H1 (cell line): ENCODE measurements around the gene EPB41L4B. TPM values are rescaled to one million over a fixed set of nuclear protein-coding genes. Genes with fewer than 3 reads are reported as not detected.

Source experiments
- CTCF ChIA-PET: fragments of 300-600 bp; sonication (Branson Sonifier 250); formaldehyde crosslinking; loops from one replicate; lab custom pipeline; 2021; ENCODE audit not compliant: partially characterized antibody; lab: Charles Lee
- POLR2A ChIA-PET: fragments of 300-600 bp; sonication (Branson Sonifier 250); formaldehyde crosslinking; loops from one replicate; lab custom pipeline; 2021; ENCODE audit warnings: inconsistent platforms; ENCODE audit not compliant: partially characterized antibody; lab: Charles Lee
- DNase-seq, 2 experiments: peaks; one replicate each; pipeline versions ENCODE4 v3.0.0 to v3.0.0-alpha.2; 2010 to 2022; ENCODE audit warnings: low spot score in 2 of 2, low read depth in 1 of 2, mixed read lengths in 1 of 2
- FAIRE-seq: peaks from 2 replicates; lab custom pipeline; 2011; peaks lifted over from hg19 to GRCh38; lab: Jason Lieb, UNC
- H2AFZ ChIP-seq: 2 replicates; pipeline ENCODE4 v1.8.1; 2012; ENCODE audit warnings: low read length, inconsistent platforms
- H2AK5ac ChIP-seq: 2 replicates; pipeline ENCODE4 v1.6.1; 2013; ENCODE audit warnings: low read depth, low read length
- H2BK120ac ChIP-seq: replicated peaks from 2 replicates; pipeline ENCODE3; 2013; ENCODE audit warnings: low read depth, low read length, inconsistent platforms
- H2BK12ac ChIP-seq: 2 replicates; pipeline ENCODE4 v1.6.1; 2013; ENCODE audit warnings: low read depth, low read length
- H2BK15ac ChIP-seq: 2 replicates; pipeline ENCODE4 v1.6.1; 2013; ENCODE audit warnings: low read length
- H2BK20ac ChIP-seq: 2 replicates; pipeline ENCODE4 v1.6.1; 2013; ENCODE audit warnings: low read length
- H2BK5ac ChIP-seq: 2 replicates; pipeline ENCODE4 v1.6.1; 2013; ENCODE audit warnings: low read depth, low read length
- H3K14ac ChIP-seq: 2 replicates; pipeline ENCODE4 v1.6.1; 2013; ENCODE audit warnings: inconsistent platforms; ENCODE audit not compliant: insufficient read length
- H3K18ac ChIP-seq: 2 replicates; pipeline ENCODE4 v1.6.1; 2013; ENCODE audit warnings: low read length; ENCODE audit errors: extremely low read depth
- H3K23ac ChIP-seq: 2 replicates; pipeline ENCODE4 v1.6.1; 2013; ENCODE audit warnings: inconsistent platforms; ENCODE audit not compliant: insufficient read length
- H3K23me2 ChIP-seq: 2 replicates; pipeline ENCODE4 v1.6.1; 2013; ENCODE audit warnings: low read depth, low read length
- H3K27ac ChIP-seq: 2 replicates; pipeline ENCODE4 v1.6.1; 2011; ENCODE audit warnings: low read depth, low read length, inconsistent platforms
- H3K27me3 ChIP-seq, 4 experiments: replicated peaks in 1 of 4; 1 replicate in 1 of 4; 2 replicates in 3 of 4; pipeline versions ENCODE4 v1.6.1 to v1.8.1; 2011 to 2013; ENCODE audit warnings: low read length in 3 of 4, mild to moderate bottlenecking in 3 of 4, inconsistent platforms in 2 of 4, mixed read lengths in 2 of 4, moderate library complexity in 1 of 4; ENCODE audit not compliant: control insufficient read depth in 3 of 4, insufficient read depth in 3 of 4; ENCODE audit errors: extremely low read depth in 1 of 4
- H3K36me3 ChIP-seq, 4 experiments: 2 replicates each; pipeline versions ENCODE4 v1.6.1 to v1.8.1; 2011 to 2013; ENCODE audit warnings: mild to moderate bottlenecking in 4 of 4, low read length in 3 of 4, moderate library complexity in 2 of 4, control low read depth in 1 of 4, inconsistent platforms in 1 of 4; ENCODE audit not compliant: insufficient read depth in 4 of 4, control insufficient read depth in 2 of 4
- H3K4ac ChIP-seq: replicated peaks from 2 replicates; pipeline ENCODE3; 2013; ENCODE audit warnings: low read length, low read depth, mixed read lengths, inconsistent platforms; ENCODE audit not compliant: insufficient read length
- H3K4me1 ChIP-seq, 4 experiments: replicated peaks in 1 of 4; 1 replicate in 1 of 4; 2 replicates in 3 of 4; pipeline versions ENCODE4 v1.6.1 to v1.8.1; 2011 to 2013; ENCODE audit warnings: low read length in 3 of 4, inconsistent platforms in 2 of 4, mixed read lengths in 1 of 4; ENCODE audit not compliant: insufficient read depth in 4 of 4, control insufficient read depth in 3 of 4
- H3K4me2 ChIP-seq, 2 experiments: 2 replicates each; pipeline versions ENCODE4 v1.6.1 to v1.8.1; 2011 to 2013; ENCODE audit warnings: low read depth in 2 of 2, low read length in 2 of 2, control low read depth in 1 of 2, inconsistent platforms in 1 of 2, mild to moderate bottlenecking in 1 of 2; ENCODE audit not compliant: insufficient read depth in 1 of 2
- H3K4me3 ChIP-seq, 4 experiments: fragments of 200-600, 300-600 bp in 1 of 4; sonication (generic), shearing (Covaris generic), sonication (Bioruptor Twin) in 1 of 4; 2 replicates each; pipeline versions ENCODE4 v1.5.1 to v1.8.1; 2011 to 2016; ENCODE audit warnings: low read length in 4 of 4, low read depth in 3 of 4, control low read depth in 2 of 4, inconsistent platforms in 2 of 4, mild to moderate bottlenecking in 2 of 4, mixed read lengths in 1 of 4, moderate library complexity in 1 of 4; ENCODE audit not compliant: insufficient read depth in 2 of 4; ENCODE audit errors: extremely low read depth in 1 of 4
- H3K56ac ChIP-seq: replicated peaks from 2 replicates; pipeline ENCODE3; 2013; ENCODE audit warnings: low read depth, mild to moderate bottlenecking, mixed read lengths, low read length, inconsistent platforms; ENCODE audit not compliant: insufficient read length
- H3K79me1 ChIP-seq: 2 replicates; pipeline ENCODE4 v1.6.1; 2013; ENCODE audit warnings: low read depth, low read length, control low read depth
- H3K79me2 ChIP-seq, 2 experiments: 2 replicates each; pipeline versions ENCODE4 v1.6.1 to v1.8.1; 2012 to 2013; ENCODE audit warnings: low read length in 2 of 2, mild to moderate bottlenecking in 2 of 2, inconsistent platforms in 1 of 2; ENCODE audit not compliant: insufficient read depth in 2 of 2, control insufficient read depth in 1 of 2
- H3K9ac ChIP-seq, 4 experiments: replicated peaks in 1 of 4; 1 replicate in 1 of 4; 2 replicates in 3 of 4; pipeline versions ENCODE4 v1.6.1 to v1.8.1; 2011 to 2013; ENCODE audit warnings: low read depth in 3 of 4, low read length in 3 of 4, control low read depth in 2 of 4, mild to moderate bottlenecking in 2 of 4, moderate library complexity in 2 of 4, inconsistent platforms in 1 of 4; ENCODE audit errors: extremely low read depth in 1 of 4
- H3K9me3 ChIP-seq, 2 experiments: 2 replicates each; pipeline versions ENCODE4 v1.6.1 to v1.8.1; 2012 to 2013; ENCODE audit warnings: mild to moderate bottlenecking in 2 of 2, moderate library complexity in 2 of 2, control low read depth in 1 of 2, inconsistent platforms in 1 of 2, low read depth in 1 of 2, low read length in 1 of 2, mixed read lengths in 1 of 2; ENCODE audit not compliant: insufficient read depth in 2 of 2
- H4K20me1 ChIP-seq, 2 experiments: replicated peaks in 1 of 2; 2 replicates each; pipeline versions ENCODE3 to v1.8.1; 2011 to 2013; ENCODE audit warnings: inconsistent platforms in 2 of 2, low read length in 2 of 2, mild to moderate bottlenecking in 1 of 2; ENCODE audit not compliant: insufficient read depth in 2 of 2, control insufficient read depth in 1 of 2
- H4K5ac ChIP-seq: 2 replicates; pipeline ENCODE4 v1.6.1; 2013; ENCODE audit warnings: low read length, low read depth, mixed read lengths, inconsistent platforms; ENCODE audit not compliant: insufficient read length
- H4K8ac ChIP-seq: 2 replicates; pipeline ENCODE4 v1.8.0; 2013; ENCODE audit warnings: mild to moderate bottlenecking, moderate library complexity, low read length, inconsistent platforms; ENCODE audit not compliant: insufficient read depth; ENCODE audit errors: extremely low read depth
- H4K91ac ChIP-seq: replicated peaks from 2 replicates; pipeline ENCODE3; 2013; ENCODE audit warnings: low read length, mixed read lengths, inconsistent platforms; ENCODE audit not compliant: insufficient read length
- ATF2 ChIP-seq: IDR thresholded peaks from 2 replicates; pipeline ENCODE4 v1.6.1; 2012; ENCODE audit warnings: low read length, inconsistent platforms
- CREB1 ChIP-seq: IDR thresholded peaks from 2 replicates; pipeline ENCODE4 v1.6.1; 2012; ENCODE audit warnings: inconsistent platforms
- MAX ChIP-seq: IDR thresholded peaks from 2 replicates; pipeline ENCODE4 v1.6.1; 2012; ENCODE audit warnings: inconsistent platforms
- SIX5 ChIP-seq: IDR thresholded peaks from 2 replicates; pipeline ENCODE4 v1.6.1; 2011; ENCODE audit warnings: mild to moderate bottlenecking, low read depth, low read length
- SP4 ChIP-seq: IDR thresholded peaks from 2 replicates; pipeline ENCODE4 v1.6.1; 2012; ENCODE audit warnings: low read length, inconsistent platforms
- YY1 ChIP-seq: IDR thresholded peaks from 2 replicates; pipeline ENCODE4 v1.6.1; 2011; ENCODE audit warnings: low read depth, mild to moderate bottlenecking, low read length
- WGBS, 2 experiments: shearing (Covaris generic) in 1 of 2; methylation state at CpG; one replicate each; pipeline versions ENCODE4 v1.1.6 to v1.1.7; 2013 to 2015; ENCODE audit warnings: low lambda C conversion rate in 2 of 2, mixed read lengths in 2 of 2, inconsistent platforms in 1 of 2, low coverage in 1 of 2, missing lambda C conversion rate in 1 of 2; ENCODE audit not compliant: insufficient replicate concordance in 2 of 2, insufficient coverage in 1 of 2, insufficient read length in 1 of 2; ENCODE audit errors: extremely low coverage in 1 of 2, missing lambda C conversion rate in 1 of 2; 5-methylcytosine and 5-hydroxymethylcytosine counted together
- polyA plus RNA-seq, 7 experiments: library from polyadenylated mRNA; depleted of rRNA in 3 of 7; stranded (reverse) in 5 of 7; unstranded in 2 of 7; fragments of >200 nt in 5 of 7; fragments of 200-250 nt in 2 of 7; gene quantifications; 1 replicate in 5 of 7; 2 replicates in 1 of 7; 4 replicates in 1 of 7; pipeline versions ENCODE4 v1.2.1 to v1.2.3, GENCODE V29; 2011 to 2013; ENCODE audit warnings: missing spikeins in 2 of 7, mixed read lengths in 2 of 7
- total RNA-seq: library from RNA; stranded (reverse); fragmentation: NEBNext Ultra II Directional; extraction: Animal tissue kit (Norgen Biotek cat#: 25700); gene quantifications from 2 replicates; pipeline ENCODE4 v1.2.1, GENCODE V29; 2021

Gene EPB41L4B
- total and polyA plus RNA-seq, 2 of the 8 experiments (the other 6 are each of a cell fraction or from before 2014, with no cell fraction given) = 11.9 to 25.0 TPM

GRCh38 chr9:109282302-109282701, 38.6 kb downstream of the EPB41L4B start:
- no peak overlapping the region for H3K4me3 ChIP-seq
- POLR2A ChIA-PET = no interaction called here
- peaks cover 2 to 8% of the 10 kb centered on the region in 2 experiments for H4K20me1 ChIP-seq
- H3K79me2 ChIP-seq = peaks cover 5 to 71% of the 10 kb centered on the region in 2 experiments
- no peak overlapping the region for H4K91ac ChIP-seq
- H3K14ac ChIP-seq = no peak overlapping the region
- no peak overlapping the region for H2BK5ac ChIP-seq
- H3K4me2 ChIP-seq = no peak overlapping the region
- H4K8ac ChIP-seq = no peak overlapping the region
- H3K27me3 ChIP-seq = no peaks in the 10 kb centered on the region
- H3K9me3 ChIP-seq = no peaks in the 10 kb centered on the region
- H2BK15ac ChIP-seq = no peak overlapping the region
- H3K18ac ChIP-seq = no peak overlapping the region
- H3K23ac ChIP-seq = no peak overlapping the region
- H3K4me1 ChIP-seq = no peaks in the 10 kb centered on the region; a peak in 2 of 7 replicates
- H3K9ac ChIP-seq = no peak overlapping the region
- CTCF ChIA-PET = interaction anchor here (0.8 to 1.4 kb wide), 4 partner anchors 14 to 130 kb away, joined by 3 to 4 read pairs (median 3); no protein-coding TSS in a partner anchor
- WGBS, 2 experiments = 98% methylated on average over 3 of the region's 3 CpGs; no CpG with 5 or more reads in 1 of the 2 experiments
- H2AK5ac ChIP-seq = no peak overlapping the region
- FAIRE-seq (no peak), DNase-seq (no peak)
- H3K27ac ChIP-seq = no peak overlapping the region
- H3K36me3 ChIP-seq = 0 out of 8 replicates have a peak, but pooled peaks cover 0 to 2% (median 0%) of the 10 kb centered on the region in 4 experiments
- peaks cover 2% of the 10 kb centered on the region; the same call in 1 of the 2 replicates for H3K23me2 ChIP-seq
- H2AFZ ChIP-seq = no peak overlapping the region
- no peak overlapping the region for H4K5ac ChIP-seq
- H3K56ac ChIP-seq = no peak overlapping the region
- H3K79me1 ChIP-seq = peaks cover 11% of the 10 kb centered on the region
- no peak overlapping the region for H3K4ac ChIP-seq
- no peak overlapping the region for H2BK120ac ChIP-seq
- H2BK12ac ChIP-seq = no peak overlapping the region
- H2BK20ac ChIP-seq = no peak overlapping the region
- TF ChIP-seq MAX (no peak), CREB1 (no peak), ATF2 (no peak), SIX5 (no peak), SP4 (no peak), YY1 (no peak)
